Coronary artery (tissue), 2 donors: ENCODE measurements around the gene SSBP4.

Source experiments
- DNase-seq: peaks from one replicate; pipeline ENCODE4 v3.0.0-alpha.2; 2017; ENCODE audit warnings: low spot score
- H3K27ac ChIP-seq, 2 donors: fragments of 200-600 bp; sonication (generic); one replicate each; pipeline ENCODE4 v1.5.1; 2016 to 2019
- H3K4me3 ChIP-seq: fragments of 200-600 bp; sonication (generic); 2 replicates; pipeline ENCODE4 v1.5.1; 2016; ENCODE audit warnings: mild to moderate bottlenecking, moderate library complexity
- CTCF ChIP-seq: fragments of 200-600 bp; sonication (generic); IDR thresholded peaks from one replicate; pipeline ENCODE4 v1.5.1; 2019; ENCODE audit warnings: antibody characterized with exemption

The SSBP4 gene

DNA sequence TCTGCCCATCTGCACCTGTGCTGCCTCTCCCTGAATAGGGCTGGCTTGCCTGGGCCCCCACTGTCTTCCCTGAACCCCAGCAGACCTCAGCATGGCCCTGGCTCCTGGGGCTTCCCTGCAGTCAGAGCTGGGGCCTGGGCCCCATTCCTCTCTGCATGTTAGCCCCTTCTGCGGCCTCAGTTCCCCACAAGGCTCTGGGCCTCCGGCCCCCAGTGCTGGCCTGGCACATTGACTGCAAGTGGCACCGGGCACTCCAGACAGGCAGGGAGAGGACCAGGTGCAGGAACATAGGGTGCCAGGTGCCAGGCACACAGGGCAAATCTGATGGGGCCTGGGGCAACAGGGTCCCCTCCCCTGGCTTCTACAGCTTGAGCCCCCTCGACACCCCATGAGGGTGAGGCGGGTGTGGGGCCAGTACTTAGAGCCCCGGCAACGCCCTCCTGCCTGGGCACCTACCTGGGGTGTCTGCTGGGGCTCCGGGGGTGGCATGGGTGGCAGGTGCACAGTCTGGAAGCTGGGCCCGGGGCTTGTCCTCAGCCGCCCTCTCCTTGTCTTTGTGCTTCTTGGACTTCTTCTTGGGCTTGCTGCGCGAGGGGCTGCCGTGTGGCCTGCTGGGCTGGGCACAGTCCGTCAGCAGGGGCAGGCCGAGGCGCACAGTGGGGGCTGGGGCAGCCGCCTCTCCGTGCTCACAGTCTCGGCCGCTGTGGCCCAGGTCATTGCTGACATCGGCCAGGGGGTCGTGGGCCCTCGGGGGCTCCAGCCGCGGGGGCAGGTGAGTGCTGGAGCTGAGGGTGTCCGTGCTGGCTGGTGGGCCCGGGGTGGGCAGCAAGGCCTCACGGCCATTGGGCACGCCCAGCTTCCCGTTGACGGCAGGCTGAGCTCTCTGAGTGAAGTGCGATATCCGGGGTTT is 31.1 kb downstream of the SSBP4 start:
- no peak for DNase-seq
- H3K4me3 ChIP-seq, result no peak overlapping the region
- H3K27ac ChIP-seq, result no peak overlapping the region
- TF ChIP-seq CTCF, result no peak

DNA sequence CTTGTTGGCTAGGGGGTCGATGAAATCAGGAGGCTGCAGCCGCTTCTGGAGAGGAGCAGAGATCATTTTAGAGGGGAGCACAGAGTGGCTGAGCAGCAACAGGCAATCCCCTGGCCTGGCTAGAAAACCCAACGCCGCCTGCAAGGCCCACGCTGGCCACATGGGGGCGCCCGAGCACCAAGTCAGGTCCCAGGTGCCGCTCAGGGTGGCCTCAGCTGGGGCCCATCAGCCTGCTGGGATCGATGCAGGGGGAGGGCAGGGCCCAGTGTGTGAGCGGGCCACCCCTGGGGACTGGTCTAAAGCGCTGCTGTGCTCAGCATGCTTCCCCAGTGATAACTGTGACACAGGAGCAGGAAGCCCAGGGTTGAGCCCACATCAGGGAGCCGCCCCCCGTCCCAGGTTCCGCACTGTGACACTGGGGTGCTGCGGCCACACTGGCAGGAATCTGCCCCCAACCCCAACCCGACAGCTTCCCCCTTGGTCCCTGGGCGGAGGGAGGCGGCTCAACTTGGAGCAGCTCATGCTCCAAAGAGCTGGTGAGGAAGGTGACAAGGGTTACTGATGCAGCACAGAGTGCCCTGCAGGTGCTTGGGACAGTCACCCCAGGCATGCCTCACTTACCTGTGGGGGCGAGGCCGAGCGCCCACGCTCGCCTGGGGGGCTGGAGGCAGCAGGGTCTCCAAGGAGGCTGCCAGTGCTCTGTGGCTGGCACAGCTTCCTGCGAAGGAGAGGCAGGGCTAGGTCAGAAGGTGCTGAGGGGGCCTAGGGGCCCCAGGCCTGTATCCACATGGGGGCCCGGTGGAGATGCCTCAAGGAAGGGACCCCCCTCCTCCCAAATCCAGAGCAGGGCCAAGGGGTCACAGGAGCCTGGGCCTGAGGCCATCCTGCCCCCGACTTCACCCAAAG is 32.0 kb downstream of the SSBP4 start:
- TF ChIP-seq CTCF, result peak; percentile 99
- H3K27ac ChIP-seq, result peak overlapping the region in 1 of 2 donors; percentile 41
- DNase-seq, result no peak
- no peak overlapping the region for H3K4me3 ChIP-seq

DNA sequence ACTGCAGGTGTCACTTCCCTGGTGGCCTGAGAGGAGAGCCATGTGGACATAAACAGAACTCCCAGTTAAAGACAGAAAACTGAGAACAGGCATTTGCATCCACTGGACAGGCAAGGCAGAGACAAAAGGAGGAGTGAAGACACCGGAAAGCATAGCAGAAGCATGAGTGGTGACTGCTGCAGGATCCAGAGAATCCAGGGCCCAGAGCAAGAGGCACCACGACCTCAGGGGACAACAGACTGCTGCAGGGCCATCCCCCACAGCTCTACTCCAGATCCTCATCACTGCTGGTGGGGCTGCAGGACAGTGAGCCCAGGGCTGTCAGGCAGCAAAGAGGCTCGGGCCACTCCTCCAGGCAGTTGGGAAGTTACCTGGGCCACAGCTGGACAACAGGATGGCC is 33.2 kb downstream of the SSBP4 start:
- no peak for TF ChIP-seq CTCF
- no peak overlapping the region for H3K27ac ChIP-seq
- no peak for DNase-seq
- no peak overlapping the region for H3K4me3 ChIP-seq

DNA sequence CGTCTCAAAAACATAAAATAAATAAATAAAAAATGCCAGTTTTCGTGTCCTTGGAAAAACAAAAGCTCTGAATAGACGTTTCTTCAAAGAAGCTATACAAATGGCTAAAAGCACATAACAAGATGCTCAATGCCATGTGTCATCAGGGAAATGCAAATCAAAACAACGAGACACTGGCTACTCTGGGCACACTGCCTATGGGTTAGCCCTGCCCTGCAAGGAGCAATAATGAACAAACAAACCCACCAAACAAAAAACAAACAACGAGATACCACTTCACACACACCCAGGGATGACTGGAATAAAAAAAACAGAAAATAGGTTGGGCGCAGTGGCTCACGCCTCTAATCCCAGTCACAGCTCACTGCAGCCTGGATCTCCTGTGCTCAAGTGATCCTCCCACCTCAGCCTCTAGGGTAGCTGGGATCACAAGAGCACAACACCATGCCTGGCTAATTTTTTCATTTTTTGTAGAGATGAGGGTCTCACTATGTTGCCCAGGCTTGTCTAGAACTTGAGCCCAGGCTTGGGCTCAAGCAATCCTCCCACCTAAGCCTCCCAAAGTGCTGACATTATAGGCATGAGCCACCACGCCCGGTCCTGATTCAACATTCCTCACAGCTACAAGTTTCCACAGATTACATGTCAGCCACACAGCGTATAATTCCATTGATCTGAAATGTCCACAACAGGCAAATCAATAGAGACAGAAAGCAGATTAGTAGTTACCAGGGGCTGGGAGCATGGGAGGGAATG is 34.2 kb downstream of the SSBP4 start:
- H3K4me3 ChIP-seq, result no peak overlapping the region
- TF ChIP-seq CTCF, result no peak
- H3K27ac ChIP-seq, result no peak overlapping the region
- no peak for DNase-seq

- Histone ChIP-seq H3K27ac (peak overlapping the region; percentile 26 to 70), H3K4me3 (no peak overlapping the region)
- DNase-seq, result no peak
- no peak for TF ChIP-seq CTCF
These were observed 37.1 kb downstream of the SSBP4 start for GRCh38 chr19:18456279-18456678.

GRCh38 chr19:18456974-18457373 is 37.8 kb downstream of the SSBP4 start:
- Histone ChIP-seq H3K4me3 (no peak overlapping the region), H3K27ac (peak overlapping the region; percentile 26 to 83)
- no peak for DNase-seq
- TF ChIP-seq CTCF, result no peak
